OCI-LY3 (cell line): Measurements from ENCODE around the gene INHBA.

Source experiments
- CTCF ChIP-seq: fragments of 200-600, 300-600 bp; sonication (generic); IDR thresholded peaks from 2 replicates; pipeline ENCODE4 v1.5.1; 2014; ENCODE audit warnings: antibody characterized with exemption, low read length, low read depth
- EZH2phosphoT487 ChIP-seq: fragments of 200-600 bp; shearing (Covaris generic); IDR thresholded peaks from 2 replicates; pipeline ENCODE4 v1.6.1; 2018; ENCODE audit warnings: antibody characterized with exemption, mixed run types, low read depth

- TF ChIP-seq CTCF: no peak
- TF ChIP-seq EZH2phosphoT487: no peak
These were observed 26.2 kb upstream of the INHBA start for GRCh38 chr7:41729059-41729458.
